Hepatocyte (in vitro differentiated cells): ENCODE measurements around the gene LIN7B.

Experiments
- CTCF ChIP-seq: fragments of 200-600 bp; sonication (generic); IDR thresholded peaks from 2 replicates; pipeline ENCODE4 v1.5.1; 2016; ENCODE audit warnings: antibody characterized with exemption, mild to moderate bottlenecking; ENCODE audit not compliant: poor library complexity
- EZH2 ChIP-seq: fragments of 200-600 bp; sonication (generic); IDR thresholded peaks from 2 replicates; pipeline ENCODE4 v1.6.1; 2016; ENCODE audit warnings: antibody characterized with exemption, mild to moderate bottlenecking, borderline replicate concordance

DNA sequence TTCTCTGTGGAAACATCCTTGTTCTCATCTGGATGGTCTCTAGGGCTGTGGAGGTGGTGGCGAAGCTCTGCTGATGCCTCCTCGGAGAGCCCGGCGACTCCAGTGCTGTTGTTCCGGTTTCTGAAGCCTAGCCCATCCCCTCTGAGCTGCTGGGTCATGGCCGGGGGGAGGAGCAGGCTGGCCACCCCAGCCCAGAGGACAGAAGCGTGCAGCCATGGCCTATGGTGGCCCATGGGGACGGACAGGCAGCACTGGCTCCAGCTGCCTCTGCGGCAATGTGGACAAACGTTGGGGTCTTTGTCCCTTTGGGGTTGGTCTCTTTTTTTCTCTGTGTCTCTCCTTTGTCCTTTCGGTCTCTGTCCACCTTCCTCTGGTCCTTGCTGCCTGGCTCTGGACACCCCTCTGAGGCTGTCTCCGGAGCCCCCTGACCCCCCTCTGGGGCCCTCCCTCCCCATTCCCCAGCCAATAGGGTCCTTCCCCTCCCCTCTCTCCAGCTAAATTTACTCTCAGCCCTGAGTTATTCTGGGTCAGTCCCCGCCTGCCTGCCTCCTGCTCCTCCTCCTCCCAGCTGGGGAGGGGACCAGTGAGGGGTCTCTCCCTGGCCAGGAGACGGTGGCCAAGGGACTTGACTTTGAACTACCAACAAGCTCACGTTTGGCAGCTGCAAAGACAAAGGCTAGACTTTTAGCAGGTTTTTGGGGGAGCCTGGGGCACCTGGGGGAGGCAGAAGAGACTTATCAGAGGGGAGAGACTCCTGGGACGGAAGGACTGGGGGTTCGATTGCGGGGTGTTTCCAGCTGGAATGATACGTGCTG, 41.0 kb downstream of the LIN7B start, which contains the start of gene HRC:
- TF ChIP-seq CTCF (no peak), EZH2 (no peak)
